ENCODE measurements around the gene ITGAE.

The ITGAE gene

DNA sequence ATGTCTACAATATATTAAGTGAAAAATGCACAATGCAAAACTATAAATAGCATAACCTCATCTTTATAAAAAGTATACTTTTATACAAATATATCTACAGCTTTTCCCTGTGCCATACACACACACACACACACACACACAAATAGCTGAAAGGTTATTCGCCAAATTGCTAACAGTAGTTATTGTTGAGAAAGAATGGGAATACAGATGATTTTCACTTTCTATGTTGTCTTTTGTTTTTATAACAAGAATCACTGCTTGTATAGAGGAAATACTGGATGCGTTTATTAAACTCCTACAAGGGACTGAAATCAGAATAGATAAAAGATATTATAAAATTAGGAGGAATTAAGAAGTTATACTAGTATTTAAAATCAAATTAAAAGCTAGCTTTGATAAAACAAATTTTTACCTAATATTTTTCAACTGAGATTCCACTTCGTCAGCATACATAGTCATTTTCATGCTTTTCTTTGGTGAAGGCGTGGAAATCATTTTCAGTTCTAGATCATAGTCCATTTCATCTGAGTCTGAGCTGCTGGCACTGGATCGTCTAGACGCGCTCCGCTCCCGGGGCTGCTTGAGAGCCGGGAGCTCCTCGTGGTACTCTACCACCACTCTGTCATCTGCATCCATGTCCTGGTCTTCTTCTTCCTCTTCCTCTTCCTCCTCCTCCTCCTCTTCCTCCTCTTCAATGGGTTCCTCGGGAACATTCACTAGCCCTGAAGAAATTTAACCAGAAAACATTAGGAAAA, 17.0 kb upstream of the ITGAE start:
- TF ChIP-seq, protein P1, sequence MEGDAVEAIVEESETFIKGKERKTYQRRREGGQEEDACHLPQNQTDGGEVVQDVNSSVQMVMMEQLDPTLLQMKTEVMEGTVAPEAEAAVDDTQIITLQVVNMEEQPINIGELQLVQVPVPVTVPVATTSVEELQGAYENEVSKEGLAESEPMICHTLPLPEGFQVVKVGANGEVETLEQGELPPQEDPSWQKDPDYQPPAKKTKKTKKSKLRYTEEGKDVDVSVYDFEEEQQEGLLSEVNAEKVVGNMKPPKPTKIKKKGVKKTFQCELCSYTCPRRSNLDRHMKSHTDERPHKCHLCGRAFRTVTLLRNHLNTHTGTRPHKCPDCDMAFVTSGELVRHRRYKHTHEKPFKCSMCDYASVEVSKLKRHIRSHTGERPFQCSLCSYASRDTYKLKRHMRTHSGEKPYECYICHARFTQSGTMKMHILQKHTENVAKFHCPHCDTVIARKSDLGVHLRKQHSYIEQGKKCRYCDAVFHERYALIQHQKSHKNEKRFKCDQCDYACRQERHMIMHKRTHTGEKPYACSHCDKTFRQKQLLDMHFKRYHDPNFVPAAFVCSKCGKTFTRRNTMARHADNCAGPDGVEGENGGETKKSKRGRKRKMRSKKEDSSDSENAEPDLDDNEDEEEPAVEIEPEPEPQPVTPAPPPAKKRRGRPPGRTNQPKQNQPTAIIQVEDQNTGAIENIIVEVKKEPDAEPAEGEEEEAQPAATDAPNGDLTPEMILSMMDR (IDR thresholded peaks at IDR 0.05; ENCODE audit: low read length, missing control alignments): no peak
- DNase-seq (ENCODE audit: low read depth): no peak
- H3K4me3 ChIP-seq (replicated peaks; ENCODE audit: low read depth, low read length): no peak overlapping the region

DNA sequence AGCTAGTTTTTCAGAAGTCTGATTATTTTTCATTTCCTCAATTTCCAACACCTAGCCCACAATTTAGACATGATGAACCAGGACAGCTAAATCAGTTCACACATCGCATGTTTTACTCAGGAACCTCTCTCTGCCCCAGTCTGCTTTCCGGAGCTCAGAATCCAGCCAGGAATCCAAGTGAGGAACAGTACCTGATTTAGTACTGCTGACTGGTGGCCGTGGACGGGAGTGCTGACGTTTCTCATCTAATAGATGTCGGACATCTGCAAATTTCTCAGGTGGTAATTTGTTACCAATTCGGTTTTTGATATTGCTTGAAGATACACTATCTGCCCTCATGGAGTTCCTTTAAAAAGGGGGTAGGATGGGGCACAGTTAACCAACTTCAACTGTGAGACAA, 14.9 kb upstream of the ITGAE start:
- TF ChIP-seq, protein P1 (IDR thresholded peaks at IDR 0.05; ENCODE audit: low read length, missing control alignments): no peak
- H3K4me3 ChIP-seq (replicated peaks; ENCODE audit: low read depth, low read length): no peak overlapping the region
- no peak for DNase-seq (ENCODE audit: low read depth)

DNA sequence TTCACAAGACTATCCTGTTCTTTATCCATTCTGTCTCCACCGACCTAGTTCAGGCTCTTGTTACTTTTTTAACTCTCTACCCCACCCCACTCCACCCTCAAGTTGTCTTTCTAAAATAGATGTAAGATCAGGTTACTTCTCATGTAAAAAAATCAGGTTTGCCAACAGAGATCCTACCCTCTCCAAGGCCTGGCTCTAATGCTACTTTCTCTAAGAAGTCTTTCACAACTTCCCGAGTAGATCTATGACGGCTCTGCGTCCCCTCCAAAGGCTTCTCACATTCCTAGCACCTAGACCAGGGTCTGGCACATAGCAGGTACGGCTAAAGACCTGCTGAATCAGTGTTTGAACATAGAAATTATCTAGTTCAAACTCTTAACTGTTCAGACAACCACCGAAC, 14.1 kb upstream of the ITGAE start:
- no peak for DNase-seq (ENCODE audit: low read depth)
- H3K4me3 ChIP-seq (replicated peaks; ENCODE audit: low read depth, low read length): no peak overlapping the region
- TF ChIP-seq, protein P1 (IDR thresholded peaks at IDR 0.05; ENCODE audit: low read length, missing control alignments): no peak

DNA sequence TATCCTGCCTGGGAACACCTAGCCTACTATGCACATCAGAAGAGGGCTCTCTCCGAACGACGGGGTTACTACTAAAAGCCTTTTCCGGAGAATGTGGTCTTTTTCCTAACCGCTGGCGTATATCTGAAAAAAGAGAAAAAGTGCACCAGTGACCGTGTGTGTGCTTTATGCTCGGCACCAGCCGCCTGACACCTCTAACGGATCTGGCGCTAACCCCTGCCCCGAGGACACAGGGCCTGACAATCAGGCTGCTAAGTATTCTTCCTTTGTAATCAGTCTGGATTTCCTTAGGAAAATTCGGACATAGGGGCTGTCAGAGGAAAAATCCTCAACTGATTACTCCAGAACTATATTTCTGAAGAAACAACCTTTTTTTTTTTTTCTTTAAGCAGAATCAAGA, 13.4 kb upstream of the ITGAE start:
- DNase-seq (ENCODE audit: low read depth): no peak
- H3K4me3 ChIP-seq (replicated peaks; ENCODE audit: low read depth, low read length): no peak overlapping the region
- TF ChIP-seq, protein P1 (IDR thresholded peaks at IDR 0.05; ENCODE audit: low read length, missing control alignments): no peak

DNA sequence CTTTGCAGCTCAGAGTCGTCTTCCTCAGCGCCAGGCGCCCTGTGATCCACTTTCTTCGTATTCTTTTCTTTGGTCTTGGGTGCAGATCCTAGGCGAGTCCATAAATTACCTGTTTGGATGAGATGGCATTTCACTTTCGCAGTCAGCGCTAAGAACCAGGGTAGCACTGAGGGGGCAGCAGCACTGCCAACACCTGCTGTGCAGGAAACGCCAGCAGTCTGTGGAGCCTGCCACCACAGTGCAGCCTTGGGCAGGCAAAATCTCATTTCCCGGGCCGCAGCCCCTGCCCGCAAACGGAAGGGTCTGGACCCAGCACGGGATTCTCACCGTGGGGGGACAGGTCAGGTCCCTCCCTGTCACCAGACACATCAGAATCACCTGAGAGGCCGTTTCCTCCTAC, 12.2 kb upstream of the ITGAE start:
- H3K4me3 ChIP-seq (replicated peaks; ENCODE audit: low read depth, low read length): no peak overlapping the region
- DNase-seq (ENCODE audit: low read depth): no peak

DNA sequence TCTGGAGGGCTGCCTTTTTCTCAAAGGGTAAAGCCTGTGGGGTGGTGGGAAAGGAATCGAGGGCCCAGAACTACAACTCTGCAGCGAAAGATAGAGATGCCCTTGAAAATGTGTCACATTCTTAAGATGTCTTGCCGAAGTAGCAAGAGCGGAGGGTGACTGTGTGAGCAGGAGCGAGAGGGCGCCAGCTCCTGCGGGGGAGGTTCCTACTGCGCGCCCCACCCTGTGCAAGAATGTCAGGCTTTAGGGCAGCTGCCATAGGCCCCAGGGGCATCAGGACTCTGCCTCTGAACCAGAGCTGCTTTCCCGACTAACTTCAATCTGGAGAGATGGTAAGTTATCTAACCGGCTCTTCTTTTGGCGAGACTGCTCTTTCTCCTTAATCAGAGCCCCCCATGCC, 11.8 kb upstream of the ITGAE start:
- H3K4me3 ChIP-seq (replicated peaks; ENCODE audit: low read depth, low read length): no peak overlapping the region
- DNase-seq (ENCODE audit: low read depth): peak; percentile 24
- TF ChIP-seq, protein P1 (IDR thresholded peaks at IDR 0.05; ENCODE audit: low read length, missing control alignments): no peak

More for the DNA sequence above, 12.2 kb upstream of the ITGAE start:
- TF ChIP-seq, protein P1 (IDR thresholded peaks at IDR 0.05; ENCODE audit: low read length, missing control alignments): no peak

DNA sequence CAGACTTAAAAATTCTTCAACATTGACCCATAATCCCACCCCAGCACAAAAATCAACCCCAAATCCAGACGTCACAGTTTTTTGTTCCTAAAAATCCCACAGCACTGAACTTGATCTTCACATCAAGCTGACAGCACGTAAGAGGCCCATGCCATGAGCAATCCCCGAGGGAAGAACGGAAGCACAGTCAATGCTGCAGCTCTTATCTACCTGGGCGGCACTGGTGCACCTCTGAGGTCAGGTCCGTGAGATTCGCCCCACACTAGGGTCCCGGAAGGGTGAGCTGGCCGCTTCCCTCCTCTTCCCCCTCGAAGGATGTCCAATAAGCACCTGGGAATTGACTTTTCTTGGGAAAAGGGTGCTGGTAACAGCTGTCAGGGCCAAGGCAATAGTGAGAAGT, 11.3 kb upstream of the ITGAE start:
- DNase-seq (ENCODE audit: low read depth): no peak
- TF ChIP-seq, protein P1 (IDR thresholded peaks at IDR 0.05; ENCODE audit: low read length, missing control alignments): no peak
- no peak overlapping the region for H3K4me3 ChIP-seq (replicated peaks; ENCODE audit: low read depth, low read length)
